ENCODE data around the gene AP5M1. TPM values are rescaled to one million over a fixed set of nuclear protein-coding genes. Genes with fewer than 3 reads are reported as not detected.

Gene AP5M1
- total and polyA plus RNA-seq, 4 experiments from 2014 or later, result 39.0 to 57.5 (median 48.8) TPM

- Mint-ChIP-seq H3K36me3 (no peaks in the 10 kb centered on the region), H3K4me1 (no peaks in the 10 kb centered on the region), H3K27ac (no peak overlapping the region), H3K4me3 (no peak overlapping the region), H3K27me3 (peaks cover 13 to 17% of the 10 kb centered on the region in 2 donors), H3K9me3 (no peaks in the 10 kb centered on the region)
- Histone ChIP-seq H3K36me3 (ENCODE audit: insufficient read depth, low read length) (no peaks in the 10 kb centered on the region), H3K4me3 (ENCODE audit: low read length in 2 of 2) (no peak overlapping the region), H3K27me3 (ENCODE audit: insufficient read depth, low read length) (no peaks in the 10 kb centered on the region), H3K27ac (ENCODE audit: low read depth, low read length) (no peak overlapping the region), H3K9me3 (ENCODE audit: control insufficient read depth in 1 of 2, low read length in 2 of 2) (no peaks in the 10 kb centered on the region), H3K4me1 (ENCODE audit: insufficient read depth, low read length) (no peaks in the 10 kb centered on the region)
- CTCF ChIA-PET (ENCODE audit: partially characterized antibody), result interaction anchor here (0.5 to 1.0 kb wide), 3 partner anchors 16 to 812 kb away, joined by 3 to 4 read pairs (median 3); no protein-coding TSS in a partner anchor
- intact Hi-C loops (cut with micrococcal nuclease), result no loop called here
- DNase-seq, result no peak
- POLR2A ChIA-PET (ENCODE audit: partially characterized antibody), result no interaction called here
Observed at GRCh38 chr14:57302883-57303282, 34.1 kb downstream of the AP5M1 start.

- H3K4me3 Mint-ChIP-seq, result peak overlapping the region in 2 of 8 donors; percentile 11 to 28
- no peak for DNase-seq
- no peaks in the 10 kb centered on the region for H3K9me3 ChIP-seq (ENCODE audit: control insufficient read depth in 1 of 2, low read length in 2 of 2)
- no peak overlapping the region for H3K4me3 ChIP-seq (ENCODE audit: low read length in 2 of 2)
- no peaks in the 10 kb centered on the region for H3K27me3 ChIP-seq (ENCODE audit: insufficient read depth, low read length)
- peaks cover 0 to 5% (median 1%) of the 10 kb centered on the region in 8 donors for H3K9me3 Mint-ChIP-seq
- H3K4me1 Mint-ChIP-seq, result peaks cover 0 to 6% (median 4%) of the 10 kb centered on the region in 4 donors
- ChIA-PET CTCF (ENCODE audit: partially characterized antibody) (interaction anchor here (0.6 to 3.4 kb wide), 4 partner anchors 266 to 830 kb away, joined by 3 to 49 read pairs (median 4); no protein-coding TSS in a partner anchor), POLR2A (ENCODE audit: partially characterized antibody) (no interaction called here)
- intact Hi-C loops (cut with micrococcal nuclease), result loop anchor here (10.0 kb wide), 1 partner anchor 1870 kb away; the partner anchor contains the start of gene TBPL2
- no peaks in the 10 kb centered on the region for H3K36me3 Mint-ChIP-seq
- H3K27ac ChIP-seq (ENCODE audit: low read depth, low read length), result no peak overlapping the region
- no peaks in the 10 kb centered on the region for H3K4me1 ChIP-seq (ENCODE audit: insufficient read depth, low read length)
- no peaks in the 10 kb centered on the region for H3K36me3 ChIP-seq (ENCODE audit: insufficient read depth, low read length)
- peak overlapping the region in 2 of 7 donors; percentile 3 to 24 for H3K27ac Mint-ChIP-seq
- peaks cover 7 to 8% of the 10 kb centered on the region in 2 donors for H3K27me3 Mint-ChIP-seq
Observed at GRCh38 chr14:57314396-57315089, 45.8 kb downstream of the AP5M1 start.

- H3K36me3 ChIP-seq (ENCODE audit: insufficient read depth, low read length), result no peaks in the 10 kb centered on the region
- peaks cover 2 to 8% of the 10 kb centered on the region in 2 donors for H3K27me3 Mint-ChIP-seq
- no peak overlapping the region for H3K4me3 Mint-ChIP-seq
- H3K9me3 Mint-ChIP-seq, result peaks cover 0 to 5% (median 1%) of the 10 kb centered on the region in 8 donors
- H3K27ac Mint-ChIP-seq, result no peak overlapping the region
- H3K4me1 Mint-ChIP-seq, result peaks cover 0 to 6% (median 4%) of the 10 kb centered on the region in 4 donors
- no peak overlapping the region for H3K27ac ChIP-seq (ENCODE audit: low read depth, low read length)
- no peaks in the 10 kb centered on the region for H3K36me3 Mint-ChIP-seq
- H3K4me3 ChIP-seq (ENCODE audit: low read length in 2 of 2), result no peak overlapping the region
- no peaks in the 10 kb centered on the region for H3K4me1 ChIP-seq (ENCODE audit: insufficient read depth, low read length)
- DNase-seq, result peak; percentile 65 to 73 (median 69)
- intact Hi-C loops (cut with micrococcal nuclease), result loop anchor here (1.0 to 10.0 kb wide), 3 partner anchors 657 to 1873 kb away; partner anchors contain the start of gene TBPL2
- H3K27me3 ChIP-seq (ENCODE audit: insufficient read depth, low read length), result no peaks in the 10 kb centered on the region
- POLR2A ChIA-PET (ENCODE audit: partially characterized antibody), result no interaction called here
- no peaks in the 10 kb centered on the region for H3K9me3 ChIP-seq (ENCODE audit: control insufficient read depth in 1 of 2, low read length in 2 of 2)
- CTCF ChIA-PET (ENCODE audit: partially characterized antibody), result interaction anchor here (0.6 to 3.4 kb wide), 10 partner anchors 8 to 1871 kb away, joined by 3 to 49 read pairs (median 3); no protein-coding TSS in a partner anchor
Observed at GRCh38 chr14:57317248-57317833, 48.6 kb downstream of the AP5M1 start.

- Mint-ChIP-seq H3K9me3 (no peaks in the 10 kb centered on the region), H3K4me3 (no peak overlapping the region), H3K4me1 (no peaks in the 10 kb centered on the region), H3K27me3 (peaks cover 9 to 12% of the 10 kb centered on the region in 2 donors), H3K27ac (no peak overlapping the region), H3K36me3 (no peaks in the 10 kb centered on the region)
- intact Hi-C loops (cut with micrococcal nuclease), result loop anchor here (10.0 kb wide), 1 partner anchor 1875 kb away; the partner anchor contains the start of gene TBPL2
- ChIA-PET CTCF (ENCODE audit: partially characterized antibody) (interaction anchor here (0.6 to 2.6 kb wide), 4 partner anchors 31 to 1874 kb away, joined by 3 to 22 read pairs (median 6); no protein-coding TSS in a partner anchor), POLR2A (ENCODE audit: partially characterized antibody) (no interaction called here)
- Histone ChIP-seq H3K27me3 (ENCODE audit: insufficient read depth, low read length) (no peaks in the 10 kb centered on the region), H3K36me3 (ENCODE audit: insufficient read depth, low read length) (no peaks in the 10 kb centered on the region), H3K27ac (ENCODE audit: low read depth, low read length) (no peak overlapping the region), H3K4me3 (ENCODE audit: low read length in 2 of 2) (no peak overlapping the region), H3K9me3 (ENCODE audit: control insufficient read depth in 1 of 2, low read length in 2 of 2) (no peaks in the 10 kb centered on the region), H3K4me1 (ENCODE audit: insufficient read depth, low read length) (no peaks in the 10 kb centered on the region)
- DNase-seq, result no peak
Observed at GRCh38 chr14:57319636-57320192, 50.9 kb downstream of the AP5M1 start.

- H3K36me3 ChIP-seq (ENCODE audit: insufficient read depth, low read length), result no peaks in the 10 kb centered on the region
- intact Hi-C loops (cut with micrococcal nuclease), result no loop called here
- H3K9me3 Mint-ChIP-seq, result no peaks in the 10 kb centered on the region
- no peaks in the 10 kb centered on the region for H3K4me1 ChIP-seq (ENCODE audit: insufficient read depth, low read length)
- no peaks in the 10 kb centered on the region for H3K27me3 ChIP-seq (ENCODE audit: insufficient read depth, low read length)
- no peak overlapping the region for H3K4me3 Mint-ChIP-seq
- CTCF ChIA-PET (ENCODE audit: partially characterized antibody), result interaction anchor here (1.3 kb wide), 1 partner anchor 833 kb away, joined by 5 read pairs; no protein-coding TSS in a partner anchor
- no peaks in the 10 kb centered on the region for H3K4me1 Mint-ChIP-seq
- no peak overlapping the region for H3K4me3 ChIP-seq (ENCODE audit: low read length in 2 of 2)
- H3K27ac ChIP-seq (ENCODE audit: low read depth, low read length), result no peak overlapping the region
- H3K9me3 ChIP-seq (ENCODE audit: control insufficient read depth in 1 of 2, low read length in 2 of 2), result no peaks in the 10 kb centered on the region
- H3K36me3 Mint-ChIP-seq, result no peaks in the 10 kb centered on the region
- DNase-seq, result no peak
- POLR2A ChIA-PET (ENCODE audit: partially characterized antibody), result no interaction called here
- peaks cover 6 to 9% of the 10 kb centered on the region in 2 donors for H3K27me3 Mint-ChIP-seq
- H3K27ac Mint-ChIP-seq, result no peak overlapping the region
Observed at GRCh38 chr14:57323721-57324120, 55.0 kb downstream of the AP5M1 start.

- H3K4me3 ChIP-seq (ENCODE audit: low read length in 2 of 2), result no peak overlapping the region
- H3K27ac ChIP-seq (ENCODE audit: low read depth, low read length), result no peak overlapping the region
- ChIA-PET CTCF (ENCODE audit: partially characterized antibody) (interaction anchor here (1.1 kb wide), 1 partner anchor 9 kb away, joined by 3 read pairs; no protein-coding TSS in a partner anchor), POLR2A (ENCODE audit: partially characterized antibody) (no interaction called here)
- no peaks in the 10 kb centered on the region for H3K36me3 ChIP-seq (ENCODE audit: insufficient read depth, low read length)
- Mint-ChIP-seq H3K27me3 (peaks cover 6 to 9% of the 10 kb centered on the region in 2 donors), H3K4me3 (no peak overlapping the region), H3K27ac (no peak overlapping the region), H3K4me1 (no peaks in the 10 kb centered on the region), H3K9me3 (peaks cover 0 to 2% (median 0%) of the 10 kb centered on the region in 8 donors), H3K36me3 (no peaks in the 10 kb centered on the region)
- H3K9me3 ChIP-seq (ENCODE audit: control insufficient read depth in 1 of 2, low read length in 2 of 2), result no peaks in the 10 kb centered on the region
- H3K27me3 ChIP-seq (ENCODE audit: insufficient read depth, low read length), result no peaks in the 10 kb centered on the region
- H3K4me1 ChIP-seq (ENCODE audit: insufficient read depth, low read length), result no peaks in the 10 kb centered on the region
- no peak for DNase-seq
- intact Hi-C loops (cut with micrococcal nuclease), result no loop called here
Observed at GRCh38 chr14:57326253-57326652, 57.5 kb downstream of the AP5M1 start.

- H3K27me3 ChIP-seq (ENCODE audit: insufficient read depth, low read length), result no peaks in the 10 kb centered on the region
- intact Hi-C loops (cut with micrococcal nuclease), result no loop called here
- peaks cover 0 to 1% of the 10 kb centered on the region in 2 donors for H3K27me3 Mint-ChIP-seq
- CTCF ChIA-PET (ENCODE audit: partially characterized antibody), result interaction anchor here (1.6 kb wide), 1 partner anchor 13 kb away, joined by 6 read pairs; no protein-coding TSS in a partner anchor
- POLR2A ChIA-PET (ENCODE audit: partially characterized antibody), result no interaction called here
- no peak overlapping the region for H3K27ac Mint-ChIP-seq
- no peak for DNase-seq
- no peaks in the 10 kb centered on the region for H3K4me1 ChIP-seq (ENCODE audit: insufficient read depth, low read length)
- H3K9me3 ChIP-seq (ENCODE audit: control insufficient read depth in 1 of 2, low read length in 2 of 2), result no peaks in the 10 kb centered on the region
- peaks cover 0 to 21% (median 14%) of the 10 kb centered on the region in 8 donors for H3K9me3 Mint-ChIP-seq
- peaks cover 5 to 6% of the 10 kb centered on the region in 2 donors for H3K36me3 Mint-ChIP-seq
- no peaks in the 10 kb centered on the region for H3K4me1 Mint-ChIP-seq
- no peak overlapping the region for H3K4me3 Mint-ChIP-seq
- no peak overlapping the region for H3K27ac ChIP-seq (ENCODE audit: low read depth, low read length)
- no peak overlapping the region for H3K4me3 ChIP-seq (ENCODE audit: low read length in 2 of 2)
- no peaks in the 10 kb centered on the region for H3K36me3 ChIP-seq (ENCODE audit: insufficient read depth, low read length)
Observed at GRCh38 chr14:57329833-57330232, 61.1 kb downstream of the AP5M1 start.

Data from CD4-positive, alpha-beta memory T cell (primary cell).